SH-SY5Y (cell line): ENCODE results near the gene ANO7.

ENCODE experiments used
- GATA2 ChIP-seq: IDR thresholded peaks from 2 replicates; pipeline ENCODE4 v1.6.1; 2011; ENCODE audit warnings: mild to moderate bottlenecking, low read depth, low read length
- GATA3 ChIP-seq: IDR thresholded peaks from 2 replicates; pipeline ENCODE4 v1.6.1; 2011; ENCODE audit warnings: low read depth, mild to moderate bottlenecking, low read length, moderate library complexity

ANO7 gene

GRCh38 chr2:241188361-241189092, at the start of gene ANO7:
ANO7 (plus strand) TSS chr2:241188677; CDS start chr2:241190064, 1,387 bp downstream.
- no peak for TF ChIP-seq GATA3
- no peak for TF ChIP-seq GATA2

GRCh38 chr2:241139531-241140444, 48.7 kb upstream of the ANO7 start:
- TF ChIP-seq GATA3 (no peak), GATA2 (no peak)

- no peak for TF ChIP-seq GATA2
- no peak for TF ChIP-seq GATA3
Observed at GRCh38 chr2:241140445-241140840, 48.0 kb upstream of the ANO7 start.

GRCh38 chr2:241141214-241141770, 47.2 kb upstream of the ANO7 start:
- TF ChIP-seq GATA3 (no peak), GATA2 (no peak)

- TF ChIP-seq GATA2 (no peak), GATA3 (no peak)
Observed at GRCh38 chr2:241142063-241142462, 46.4 kb upstream of the ANO7 start.

- TF ChIP-seq GATA2, result no peak
- TF ChIP-seq GATA3, result no peak
Observed at GRCh38 chr2:241142593-241142992, 45.9 kb upstream of the ANO7 start.

- no peak for TF ChIP-seq GATA3
- TF ChIP-seq GATA2, result no peak
Observed at GRCh38 chr2:241146286-241146685, 42.2 kb upstream of the ANO7 start.

- no peak for TF ChIP-seq GATA3
- no peak for TF ChIP-seq GATA2
Observed at GRCh38 chr2:241147336-241147735, 41.1 kb upstream of the ANO7 start.

GRCh38 chr2:241148239-241148638, 40.2 kb upstream of the ANO7 start:
- TF ChIP-seq GATA3, result no peak
- no peak for TF ChIP-seq GATA2

GRCh38 chr2:241148891-241149674, 39.4 kb upstream of the ANO7 start, which contains the start of gene PASK:
PASK (minus strand) TSS chr2:241149472; CDS start chr2:241143032, 6,440 bp downstream.
- TF ChIP-seq GATA2, result no peak
- no peak for TF ChIP-seq GATA3

GRCh38 chr2:241149675-241149924, 38.9 kb upstream of the ANO7 start:
- TF ChIP-seq GATA3 (no peak), GATA2 (no peak)

- TF ChIP-seq GATA3, result no peak
- no peak for TF ChIP-seq GATA2
Observed at GRCh38 chr2:241149925-241150659, 38.4 kb upstream of the ANO7 start, which contains the start of gene PPP1R7. PPP1R7 (plus strand) TSS chr2:241150467; CDS start chr2:241150496, 29 bp downstream.
